Endothelial cell of umbilical vein (primary cell): ENCODE measurements around the gene ZNF689. TPM values are rescaled to one million over a fixed set of nuclear protein-coding genes. Genes with fewer than 3 reads are reported as not detected.
"Not testable (repeated sequence)": the region's sequence is repeated elsewhere in the genome, so short reads cannot be mapped to it uniquely, and the experiment has no call there.

Experiments used
- BruUV-seq: library from RNA; stranded (reverse); fragments of 400-500 nt; replicated peaks from 2 replicates; lab custom pipeline; 2021; lab: Mats Ljungman, UMichigan
- CTCF ChIA-PET: fragments of 300-600, 350-600 bp; sonication (Branson Sonifier 250); formaldehyde crosslinking; loops from one replicate; lab custom pipeline; 2021; ENCODE audit warnings: antibody characterized with exemption, inconsistent platforms; lab: Charles Lee
- POLR2A ChIA-PET: fragments of 300-600, 350-600 bp; sonication (Branson Sonifier 250); formaldehyde crosslinking; loops from one replicate; lab custom pipeline; 2021; ENCODE audit warnings: antibody characterized with exemption, inconsistent platforms; lab: Charles Lee
- DNase-seq: peaks from one replicate; pipeline ENCODE4 v3.0.0-alpha.2; 2011; ENCODE audit warnings: low read depth, low spot score
- FAIRE-seq: peaks from 2 replicates; lab custom pipeline; 2011; peaks lifted over from hg19 to GRCh38; lab: Jason Lieb, UNC
- H2AFZ ChIP-seq: 2 replicates; pipeline ENCODE4 v1.6.0; 2012; ENCODE audit warnings: low read depth, low read length, control low read depth, inconsistent platforms
- H3K27ac ChIP-seq: 2 replicates; pipeline ENCODE4 v1.5.1; 2011; ENCODE audit warnings: low read depth, mild to moderate bottlenecking, control low read depth, low read length, moderate library complexity; ENCODE audit not compliant: insufficient read depth
- H3K27me3 ChIP-seq, 2 experiments: 2 replicates each; pipeline versions ENCODE4 v1.6.0 to v1.6.1; 2011; ENCODE audit warnings: low read length in 2 of 2, mixed read lengths in 1 of 2; ENCODE audit not compliant: control insufficient read depth in 2 of 2, insufficient read depth in 2 of 2
- H3K36me3 ChIP-seq, 2 experiments: 2 replicates in 1 of 2; 3 replicates in 1 of 2; pipeline ENCODE4 v1.5.1; 2011; ENCODE audit warnings: low read length in 2 of 2, mild to moderate bottlenecking in 1 of 2, moderate library complexity in 1 of 2; ENCODE audit not compliant: control insufficient read depth in 2 of 2, insufficient read depth in 2 of 2; ENCODE audit errors: extremely low read depth in 1 of 2
- H3K4me1 ChIP-seq: 3 replicates; pipeline ENCODE4 v1.5.1; 2011; ENCODE audit warnings: mild to moderate bottlenecking, low read length; ENCODE audit not compliant: control insufficient read depth, insufficient read depth; ENCODE audit errors: extremely low read depth
- H3K4me2 ChIP-seq: 2 replicates; pipeline ENCODE4 v1.6.1; 2011; ENCODE audit warnings: low read length, control low read depth, mixed read lengths; ENCODE audit not compliant: insufficient read depth
- H3K4me3 ChIP-seq, 3 experiments: fragments of 200-600 bp in 1 of 3; sonication (generic), shearing (Covaris generic) in 1 of 3; replicated peaks in 1 of 3; 2 replicates each; pipeline ENCODE4 v1.5.1; 2011 to 2016; ENCODE audit warnings: control low read depth in 3 of 3, low read length in 3 of 3, mild to moderate bottlenecking in 2 of 3, inconsistent platforms in 1 of 3, low read depth in 1 of 3, moderate library complexity in 1 of 3; ENCODE audit not compliant: insufficient read depth in 1 of 3
- H3K79me2 ChIP-seq: 2 replicates; pipeline ENCODE4 v1.6.0; 2012; ENCODE audit warnings: low read length, inconsistent platforms; ENCODE audit not compliant: control insufficient read depth, insufficient read depth
- H3K9ac ChIP-seq: replicated peaks from 2 replicates; pipeline ENCODE3; 2011; ENCODE audit warnings: low read length, control low read depth; ENCODE audit not compliant: insufficient read depth; ENCODE audit errors: extremely low read depth
- H3K9me1 ChIP-seq: replicated peaks from 3 replicates; pipeline ENCODE4 v1.6.0; 2011; ENCODE audit warnings: mild to moderate bottlenecking, low read length; ENCODE audit not compliant: control insufficient read depth, insufficient read depth; ENCODE audit errors: extremely low read depth
- H3K9me3 ChIP-seq: replicated peaks from 2 replicates; pipeline ENCODE4 v1.5.1; 2012; ENCODE audit warnings: low read length, inconsistent platforms; ENCODE audit not compliant: control insufficient read depth, insufficient read depth
- H4K20me1 ChIP-seq: replicated peaks from 2 replicates; pipeline ENCODE3; 2011; ENCODE audit warnings: mild to moderate bottlenecking, low read length; ENCODE audit not compliant: control insufficient read depth, insufficient read depth; ENCODE audit errors: extremely low read depth
- GATA2 ChIP-seq: IDR thresholded peaks from 2 replicates; pipeline ENCODE4 v1.7.0; 2011; ENCODE audit warnings: low read depth, mild to moderate bottlenecking, moderate library complexity, mixed read lengths, low read length; ENCODE audit not compliant: insufficient read length, insufficient read depth
- JUN ChIP-seq: IDR thresholded peaks from 2 replicates; pipeline ENCODE4 v1.6.1; 2011; ENCODE audit warnings: borderline replicate concordance, low read depth; ENCODE audit not compliant: insufficient read length, insufficient read depth
- MYC ChIP-seq: IDR thresholded peaks from one replicate; pipeline ENCODE4 v1.6.1; 2011; ENCODE audit warnings: mild to moderate bottlenecking, low read depth, low read length
- POLR2A ChIP-seq: IDR thresholded peaks from 2 replicates; pipeline ENCODE4 v1.6.1; 2012; ENCODE audit warnings: low read depth, mild to moderate bottlenecking, control low read depth, low read length
- POLR2AphosphoS5 ChIP-seq: IDR thresholded peaks from 2 replicates; pipeline ENCODE4 v1.6.1; 2012; ENCODE audit warnings: low read depth, mild to moderate bottlenecking, control low read depth, low read length, moderate library complexity; ENCODE audit not compliant: insufficient read depth
- dilution Hi-C: fragments of 300-500 bp; cut with MboI; formaldehyde crosslinking; loops from one replicate; pipeline ENCODE4 v1.15.0; 2019; ENCODE audit warnings: low sequenced_read_pairs; ENCODE audit not compliant: extremely low pct_ligation_motif_present
- intact Hi-C: fragments of 100-400 bp; cut with micrococcal nuclease; formaldehyde crosslinking; loops from one replicate; pipeline ENCODE4 v1.10.0; 2022
- polyA plus RNA-seq, 4 experiments: library from polyadenylated mRNA; depleted of rRNA in 3 of 4; stranded (reverse) in 3 of 4; unstranded in 1 of 4; fragments of >200 nt; gene quantifications; 2 replicates each; pipeline versions ENCODE4 v1.2.1 to v1.2.3, GENCODE V29; 2011 to 2012; ENCODE audit warnings: missing spikeins in 1 of 4
- total RNA-seq: library from RNA; stranded (reverse); gene quantifications from 2 replicates; pipeline ENCODE4 v1.2.3, GENCODE V29; 2021
- TF ChIP-seq, protein P1 (sequence below), 2 donors: IDR thresholded peaks; 1 replicate in 1 of 2; 2 replicates in 1 of 2; pipeline ENCODE4 v1.5.1; 2011; ENCODE audit warnings: low read length in 2 of 2, mild to moderate bottlenecking in 2 of 2, moderate library complexity in 2 of 2, control low read depth in 1 of 2, inconsistent platforms in 1 of 2, low read depth in 1 of 2; ENCODE audit not compliant: insufficient read depth in 1 of 2; ENCODE audit errors: extremely low read depth in 1 of 2
- TF ChIP-seq, protein P2 (sequence below): IDR thresholded peaks from 2 replicates; pipeline ENCODE4 v1.6.1; 2011; ENCODE audit not compliant: insufficient read depth, insufficient read length

ZNF689 gene
- total and polyA plus RNA-seq, 2 donors (not counting 3 experiments of a cell fraction or from before 2014, with no cell fraction given): 7.5 to 8.4 TPM

GRCh38 chr16:30592871-30593270, 17.3 kb downstream of the ZNF689 start:
- no TSS peak for BruUV-seq
- CTCF ChIA-PET: no interaction called here
- intact Hi-C loops: no loop called here
- Histone ChIP-seq H3K4me3 (no peak overlapping the region), H3K27ac (no peak overlapping the region), H3K9ac (no peak overlapping the region), H3K27me3 (no peaks in the 10 kb centered on the region), H4K20me1 (no peaks in the 10 kb centered on the region), H3K36me3 (no peaks in the 10 kb centered on the region), H3K9me1 (no peaks in the 10 kb centered on the region), H3K79me2 (no peaks in the 10 kb centered on the region), H3K4me1 (no peaks in the 10 kb centered on the region), H3K9me3 (no peaks in the 10 kb centered on the region), H3K4me2 (no peak overlapping the region), H2AFZ (no peak overlapping the region)
- dilution Hi-C loops: no loop called here
- TF ChIP-seq JUN (no peak), POLR2AphosphoS5 (no peak), GATA2 (no peak), POLR2A (no peak), MYC (no peak)
- TF ChIP-seq, protein P1, sequence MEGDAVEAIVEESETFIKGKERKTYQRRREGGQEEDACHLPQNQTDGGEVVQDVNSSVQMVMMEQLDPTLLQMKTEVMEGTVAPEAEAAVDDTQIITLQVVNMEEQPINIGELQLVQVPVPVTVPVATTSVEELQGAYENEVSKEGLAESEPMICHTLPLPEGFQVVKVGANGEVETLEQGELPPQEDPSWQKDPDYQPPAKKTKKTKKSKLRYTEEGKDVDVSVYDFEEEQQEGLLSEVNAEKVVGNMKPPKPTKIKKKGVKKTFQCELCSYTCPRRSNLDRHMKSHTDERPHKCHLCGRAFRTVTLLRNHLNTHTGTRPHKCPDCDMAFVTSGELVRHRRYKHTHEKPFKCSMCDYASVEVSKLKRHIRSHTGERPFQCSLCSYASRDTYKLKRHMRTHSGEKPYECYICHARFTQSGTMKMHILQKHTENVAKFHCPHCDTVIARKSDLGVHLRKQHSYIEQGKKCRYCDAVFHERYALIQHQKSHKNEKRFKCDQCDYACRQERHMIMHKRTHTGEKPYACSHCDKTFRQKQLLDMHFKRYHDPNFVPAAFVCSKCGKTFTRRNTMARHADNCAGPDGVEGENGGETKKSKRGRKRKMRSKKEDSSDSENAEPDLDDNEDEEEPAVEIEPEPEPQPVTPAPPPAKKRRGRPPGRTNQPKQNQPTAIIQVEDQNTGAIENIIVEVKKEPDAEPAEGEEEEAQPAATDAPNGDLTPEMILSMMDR (IDR thresholded peaks at IDR 0.05; ENCODE audit: extremely low read depth in 1 of 2, insufficient read depth in 1 of 2, low read depth in 1 of 2, low read length in 2 of 2): no peak
- TF ChIP-seq, protein P2, sequence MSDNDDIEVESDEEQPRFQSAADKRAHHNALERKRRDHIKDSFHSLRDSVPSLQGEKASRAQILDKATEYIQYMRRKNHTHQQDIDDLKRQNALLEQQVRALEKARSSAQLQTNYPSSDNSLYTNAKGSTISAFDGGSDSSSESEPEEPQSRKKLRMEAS: no peak
- DNase-seq (no peak), FAIRE-seq (no peak)
- POLR2A ChIA-PET: no interaction called here

DNA sequence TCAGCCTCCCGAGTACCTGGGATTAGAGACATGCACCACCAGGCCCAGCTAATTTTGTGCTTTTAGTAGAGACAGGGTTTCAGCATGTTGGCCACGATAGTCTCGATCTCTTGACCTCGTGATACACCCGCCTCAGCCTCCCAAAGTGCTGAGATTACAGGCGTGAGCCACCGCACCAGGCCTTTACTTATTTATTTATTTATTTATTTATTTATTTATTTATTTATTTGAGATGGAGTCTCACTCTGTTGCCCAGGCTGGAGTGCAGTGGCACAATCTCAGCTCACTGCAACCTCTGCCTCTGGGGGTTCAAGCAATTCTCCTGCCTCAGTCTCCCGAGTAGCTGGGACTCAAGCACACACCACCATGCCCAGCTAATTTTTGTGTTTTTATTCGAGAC, 19.3 kb downstream of the ZNF689 start:
- H3K4me2 ChIP-seq, intact Hi-C loops, H3K9me1 ChIP-seq, BruUV-seq, H3K4me1 ChIP-seq, POLR2A ChIA-PET, H4K20me1 ChIP-seq, H3K27me3 ChIP-seq, H3K4me3 ChIP-seq, dilution Hi-C loops, FAIRE-seq, H3K27ac ChIP-seq, H3K79me2 ChIP-seq, DNase-seq, H3K9me3 ChIP-seq, H3K36me3 ChIP-seq, H3K9ac ChIP-seq, H2AFZ ChIP-seq: not testable (repeated sequence)
- CTCF ChIA-PET: interaction anchor here (0.6 kb wide), 1 partner anchor 15 kb away, joined by 3 read pairs; no protein-coding TSS in a partner anchor

DNA sequence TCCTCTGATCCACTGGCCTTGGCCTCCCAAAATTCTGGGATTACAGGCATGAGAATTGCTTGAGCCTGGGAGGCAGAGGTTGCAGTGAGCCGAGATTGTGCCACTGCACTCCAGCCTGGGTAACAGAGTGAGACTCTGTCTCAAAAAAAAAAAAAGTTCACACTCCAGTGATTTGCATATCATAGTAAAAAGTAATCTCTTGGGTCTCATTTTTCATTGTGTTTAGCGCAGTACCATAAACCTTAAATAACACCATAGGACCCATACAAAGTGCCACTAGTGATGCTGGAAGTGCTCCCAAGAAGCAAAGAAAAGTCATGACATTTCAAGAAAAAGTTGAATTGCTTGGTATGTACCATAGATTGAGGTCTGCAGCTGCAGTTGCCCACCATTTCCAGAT, 20.6 kb downstream of the ZNF689 start:
- H3K9me3 ChIP-seq, H3K4me3 ChIP-seq, H3K27ac ChIP-seq, H3K9ac ChIP-seq, intact Hi-C loops, H3K9me1 ChIP-seq, H3K4me1 ChIP-seq, H3K27me3 ChIP-seq, H3K36me3 ChIP-seq, FAIRE-seq, DNase-seq, BruUV-seq, H2AFZ ChIP-seq, H3K4me2 ChIP-seq, H4K20me1 ChIP-seq, dilution Hi-C loops, POLR2A ChIA-PET: not testable (repeated sequence)
- CTCF ChIA-PET: interaction anchor here (5.2 kb wide), 1 partner anchor 8 kb away, joined by 20 read pairs; no protein-coding TSS in a partner anchor
- H3K79me2 ChIP-seq: peaks cover 16% of the 10 kb centered on the region
